Esophagus squamous epithelium (tissue), 5 donors: ENCODE measurements around the gene MTCH1. TPM values are rescaled to one million over a fixed set of nuclear protein-coding genes. Genes with fewer than 3 reads are reported as not detected.

ENCODE experiments used
- DNase-seq: peaks from one replicate; lab custom pipeline; 2025; lab: John Stamatoyannopoulos, UW
- H3K27ac ChIP-seq, 4 donors: fragments of 200-600 bp; sonication (generic); one replicate each; pipeline ENCODE4 v1.5.1; 2016 to 2019; ENCODE audit warnings: mild to moderate bottlenecking in 1 of 4
- H3K27me3 ChIP-seq, 4 donors: fragments of 200-600 bp; sonication (generic); 1 replicate in 3 of 4; 2 replicates in 1 of 4; pipeline versions ENCODE4 v1.5.1 to v1.6.0; 2017 to 2021; ENCODE audit warnings: antibody characterized with exemption in 1 of 4
- H3K36me3 ChIP-seq, 3 donors: fragments of 200-600 bp; sonication (generic); one replicate each; pipeline ENCODE4 v1.5.1; 2016 to 2019
- H3K4me1 ChIP-seq, 3 donors: fragments of 200-600 bp; sonication (generic); one replicate each; pipeline ENCODE4 v1.5.1; 2017 to 2019
- H3K4me3 ChIP-seq, 4 donors: fragments of 200-600 bp; sonication (generic); 1 replicate in 3 of 4; 2 replicates in 1 of 4; pipeline ENCODE4 v1.5.1; 2016 to 2019; ENCODE audit warnings: mild to moderate bottlenecking in 2 of 4, moderate library complexity in 1 of 4
- H3K9me3 ChIP-seq, 3 donors: fragments of 200-600 bp; sonication (generic); one replicate each; pipeline ENCODE4 v1.5.1; 2016 to 2019
- CTCF ChIP-seq, 6 experiments: fragments of 450-650 bp in 4 of 6; fragments of 200-600 bp in 2 of 6; sonication (generic) in 2 of 6; IDR thresholded peaks; one replicate each; pipeline ENCODE4 v1.5.1; 2016 to 2019; ENCODE audit warnings: antibody characterized with exemption in 6 of 6, mild to moderate bottlenecking in 4 of 6, moderate library complexity in 4 of 6
- POLR2A ChIP-seq, 4 donors: fragments of 450-650 bp; IDR thresholded peaks; one replicate each; pipeline ENCODE4 v1.6.1; 2017; ENCODE audit warnings: antibody characterized with exemption in 4 of 4, mild to moderate bottlenecking in 4 of 4, moderate library complexity in 3 of 4
- WGBS, 2 donors: methylation state at CpG; one replicate each; pipeline ENCODE4 v1.1.5; 2018; 5-methylcytosine and 5-hydroxymethylcytosine counted together
- intact Hi-C: fragments of 100-400 bp; cut with DNase I; formaldehyde crosslinking; loops from one replicate; pipeline ENCODE4 v1.15.0; 2022
- total RNA-seq, 4 donors: library from RNA; depleted of rRNA; stranded (reverse); fragments of >200 nt; gene quantifications; one replicate each; pipeline ENCODE4 v1.1.0, GENCODE V29; 2016
- donor health status: DM: yes; HTN: yes; CAD: no.

The MTCH1 gene
- total RNA-seq, 4 donors from 2014 or later: 101 to 153 (median 111) TPM

GRCh38 chr6:37007340-37008043, 21.5 kb upstream of the MTCH1 start:
- no peak for DNase-seq
- 53 to 58% methylated on average over 7 to 10 of the region's 12 CpGs for WGBS, 2 donors
- Histone ChIP-seq H3K36me3 (no peaks in the 10 kb centered on the region), H3K4me3 (peak overlapping the region in 3 of 4 donors; percentile 22 to 60 (median 35)), H3K27me3 (no peaks in the 10 kb centered on the region), H3K9me3 (no peaks in the 10 kb centered on the region), H3K27ac (peak overlapping the region in 3 of 4 donors; percentile 24 to 75 (median 73)), H3K4me1 (peaks cover 0 to 22% (median 8%) of the 10 kb centered on the region in 3 donors)
- TF ChIP-seq CTCF (IDR thresholded peaks at IDR 0.05): no peak
- peak in 1 of 4 donors; percentile 30 for TF ChIP-seq POLR2A (IDR thresholded peaks at IDR 0.05)
- intact Hi-C loops: no loop called here

- Histone ChIP-seq H3K27ac (peak overlapping the region; percentile 42 to 75 (median 67)), H3K27me3 (no peaks in the 10 kb centered on the region), H3K36me3 (no peaks in the 10 kb centered on the region), H3K4me1 (peaks cover 0 to 22% (median 8%) of the 10 kb centered on the region in 3 donors), H3K4me3 (peak overlapping the region in 3 of 4 donors; percentile 22 to 60 (median 35)), H3K9me3 (no peaks in the 10 kb centered on the region)
- WGBS, 2 donors: 37 to 59% methylated on average over 3 of the region's 5 CpGs
- no peak for DNase-seq
- intact Hi-C loops: no loop called here
- TF ChIP-seq CTCF (IDR thresholded peaks at IDR 0.05) (no peak), POLR2A (IDR thresholded peaks at IDR 0.05) (no peak)
Observed at GRCh38 chr6:37006793-37007339, 20.9 kb upstream of the MTCH1 start.

- no peak for DNase-seq
- Histone ChIP-seq H3K27ac (peak overlapping the region; percentile 42 to 75 (median 67)), H3K27me3 (no peaks in the 10 kb centered on the region), H3K4me1 (peaks cover 0 to 22% (median 8%) of the 10 kb centered on the region in 3 donors), H3K4me3 (peak overlapping the region; percentile 3 to 60 (median 28)), H3K9me3 (no peaks in the 10 kb centered on the region), H3K36me3 (no peaks in the 10 kb centered on the region)
- intact Hi-C loops: no loop called here
- WGBS, 2 donors: 24 to 34% methylated on average over 5 to 9 of the region's 13 CpGs
- no peak for TF ChIP-seq CTCF (IDR thresholded peaks at IDR 0.05)
- TF ChIP-seq POLR2A (IDR thresholded peaks at IDR 0.05): no peak
Observed at GRCh38 chr6:37005827-37006567, 20.0 kb upstream of the MTCH1 start.

- Histone ChIP-seq H3K36me3 (no peaks in the 10 kb centered on the region), H3K4me1 (peaks cover 0 to 22% (median 8%) of the 10 kb centered on the region in 3 donors), H3K27ac (peak within 1 kb of the TSS; percentile 42 to 75 (median 67)), H3K9me3 (no peaks in the 10 kb centered on the region), H3K27me3 (no peaks in the 10 kb centered on the region), H3K4me3 (peak within 1 kb of the TSS; percentile 3 to 60 (median 28))
- no peak for DNase-seq
- intact Hi-C loops: no loop called here
- 61 to 64% methylated on average over 11 to 14 of the region's 14 CpGs for WGBS, 2 donors
- TF ChIP-seq CTCF (IDR thresholded peaks at IDR 0.05) (no peak), POLR2A (IDR thresholded peaks at IDR 0.05) (peak in 1 of 4 donors; percentile 32)
Observed at GRCh38 chr6:37005061-37005810, 19.2 kb upstream of the MTCH1 start, which contains the start of gene FGD2. Gene FGD2, plus strand, starts transcription at chr6:37005655. Its CDS starts 163 bp downstream, at chr6:37005818.
